Heart right ventricle (tissue), 16 donors: ENCODE measurements around the gene MT1B. TPM values are rescaled to one million over a fixed set of nuclear protein-coding genes. Genes with fewer than 3 reads are reported as not detected.

Source experiments
- ATAC-seq, 8 donors: fragments of 200-7000 bp; cut with Tn5 transposase; one replicate each; pipeline ENCODE4 v1.9.1; 2020; ENCODE audit warnings: mild to moderate bottlenecking in 8 of 8, moderate library complexity in 8 of 8, moderate number of reproducible peaks in 1 of 8
- DNase-seq, 2 donors: peaks; one replicate each; pipeline ENCODE4 v3.0.0-alpha.2; 2020
- H3K27ac ChIP-seq, 10 donors: fragments of 200-600 bp; sonication (generic) in 2 of 10; one replicate each; pipeline versions ENCODE4 v1.5.0 to v1.8.0; 2020 to 2022; ENCODE audit warnings: mild to moderate bottlenecking in 3 of 10
- H3K27me3 ChIP-seq, 7 donors: fragments of 200-600 bp; one replicate each; pipeline ENCODE4 v1.8.0; 2021 to 2022; ENCODE audit warnings: mild to moderate bottlenecking in 2 of 7
- H3K36me3 ChIP-seq, 9 donors: fragments of 200-600 bp; sonication (generic) in 1 of 9; one replicate each; pipeline versions ENCODE4 v1.5.0 to v1.8.0; 2020 to 2022; ENCODE audit warnings: mild to moderate bottlenecking in 2 of 9
- H3K4me1 ChIP-seq, 9 donors: fragments of 200-600 bp; sonication (generic) in 1 of 9; one replicate each; pipeline versions ENCODE4 v1.5.0 to v1.8.0; 2020 to 2022; ENCODE audit warnings: mild to moderate bottlenecking in 4 of 9
- H3K4me3 ChIP-seq, 10 donors: fragments of 200-600 bp; sonication (generic) in 2 of 10; one replicate each; pipeline versions ENCODE4 v1.5.0 to v1.8.0; 2020 to 2022; ENCODE audit warnings: mild to moderate bottlenecking in 7 of 10, moderate library complexity in 2 of 10
- H3K9me3 ChIP-seq, 11 donors: fragments of 200-600 bp in 10 of 11; sonication (generic) in 2 of 11; one replicate each; pipeline versions ENCODE4 v1.5.0 to v1.8.0; 2013 to 2022; ENCODE audit warnings: mild to moderate bottlenecking in 2 of 11, control low read depth in 1 of 11, moderate library complexity in 1 of 11
- CTCF ChIP-seq, 9 donors: fragments of 200-600 bp; sonication (generic) in 2 of 9; IDR thresholded peaks; one replicate each; pipeline versions ENCODE4 v1.5.0 to v1.8.0; 2021 to 2022; ENCODE audit warnings: antibody characterized with exemption in 9 of 9, mild to moderate bottlenecking in 5 of 9, moderate library complexity in 1 of 9
- WGBS, 2 donors: extraction: QIAGEN DNeasy Blood & Tissue Kit; methylation state at CpG; one replicate each; pipeline ENCODE4 v1.1.7; 2013; ENCODE audit warnings: inconsistent platforms in 1 of 2; 5-methylcytosine and 5-hydroxymethylcytosine counted together
- intact Hi-C, 10 donors: fragments of 100-400 bp; cut with DNase I; formaldehyde crosslinking; loops; one replicate each; pipeline versions ENCODE4 v1.11.1 to v1.14.2; 2022
- polyA plus RNA-seq, 2 donors: library from polyadenylated mRNA; stranded (reverse); fragments of 200-250 nt; gene quantifications; one replicate each; pipeline ENCODE4 v1.2.3, GENCODE V29; 2013
- total RNA-seq, 10 donors: library from RNA; stranded (reverse); fragmentation: NEBNext Ultra II Directional in 3 of 10; extraction: Animal tissue kit (Norgen Biotek cat#: 25700) in 3 of 10; gene quantifications; one replicate each; pipeline versions ENCODE4 v1.2.1 to v1.2.4, GENCODE V29; 2021 to 2023
- donor health status: Arrhythmogenic right ventricular cardiomyopathy.
- donor health status: ischemic (EF 13 %, LVEDD 7.1; RV severe dilation, severe dysfunction).
- donor health status: healthy with polysubstance abuse.
- donor health status: DM: no; HTN: yes; CAD: no.
- donor health status: DM: no; HTN: no; CAD: no.
- donor health status: ischemic (EF 25% LVEDD 6.9; RV normal size, moderate dysfunction).
- donor health status: ischemic (EF 25% LVEDD 5.7; RV mildly dilated, moderate dysfunction).
- donor health status: healthy.
- donor health status: DM: yes; HTN: yes; CAD: no.
- donor health status: Ischemic cardiomyopathy.
- donor health status: ischemic (EF 35%, LVEDD 5.7; RV mildly dilated, moderate dysfunction).
- donor health status: nonischemic (EF 11% LVEDD 7.7; RV severe dilation, severe dysfunction).
- donor health status: DM: yes; HTN: yes; CAD: no.
- donor health status: PGD.
- donor health status: ischemic (EF 29% LVEDD 5.4; RV normal size, mild dysfunction).
- donor health status: nonischemic (EF 23%, LVEDD 6.1; RV moderate dilation, normal function).

The MT1B gene
- total and polyA plus RNA-seq, 12 donors: not detected

DNA sequence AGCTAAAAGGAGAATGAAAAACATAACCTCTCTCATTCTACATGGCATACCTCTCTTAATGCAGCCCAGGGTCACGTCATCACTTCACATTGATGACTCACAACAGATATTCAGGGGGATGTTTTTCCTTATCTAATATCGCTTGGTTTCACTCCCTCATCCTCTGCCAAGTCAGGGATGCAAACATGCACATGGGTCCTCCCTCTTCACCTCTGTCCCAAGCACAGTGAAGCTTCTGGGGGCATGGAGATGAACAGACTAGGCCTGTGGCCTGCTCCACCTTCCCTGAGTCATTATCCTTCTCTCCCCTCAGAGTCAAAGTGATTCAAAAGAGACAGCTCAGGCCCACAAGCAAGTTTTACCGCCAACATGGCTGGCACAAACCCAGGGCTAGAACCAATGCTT lies 45.6 kb upstream of the MT1B start:
- Histone ChIP-seq H3K4me1 (peaks cover 23 to 52% (median 48%) of the 10 kb centered on the region in 9 donors), H3K27ac (peak overlapping the region; percentile 84 to 99 (median 93)), H3K27me3 (no peaks in the 10 kb centered on the region), H3K4me3 (no peak overlapping the region), H3K36me3 (no peaks in the 10 kb centered on the region), H3K9me3 (no peaks in the 10 kb centered on the region)
- intact Hi-C loops: loop anchor here in 7 of 10 donors (5.0 kb wide), 2 partner anchors 36 to 76 kb away; partner anchors contain the start of gene MT1X (in 4 of the 7)
- ATAC-seq (no peak), DNase-seq (no peak)
- 36 to 53% methylated on average over 3 of the region's 3 CpGs for WGBS, 2 donors
- TF ChIP-seq CTCF (IDR thresholded peaks at IDR 0.05): no peak

DNA sequence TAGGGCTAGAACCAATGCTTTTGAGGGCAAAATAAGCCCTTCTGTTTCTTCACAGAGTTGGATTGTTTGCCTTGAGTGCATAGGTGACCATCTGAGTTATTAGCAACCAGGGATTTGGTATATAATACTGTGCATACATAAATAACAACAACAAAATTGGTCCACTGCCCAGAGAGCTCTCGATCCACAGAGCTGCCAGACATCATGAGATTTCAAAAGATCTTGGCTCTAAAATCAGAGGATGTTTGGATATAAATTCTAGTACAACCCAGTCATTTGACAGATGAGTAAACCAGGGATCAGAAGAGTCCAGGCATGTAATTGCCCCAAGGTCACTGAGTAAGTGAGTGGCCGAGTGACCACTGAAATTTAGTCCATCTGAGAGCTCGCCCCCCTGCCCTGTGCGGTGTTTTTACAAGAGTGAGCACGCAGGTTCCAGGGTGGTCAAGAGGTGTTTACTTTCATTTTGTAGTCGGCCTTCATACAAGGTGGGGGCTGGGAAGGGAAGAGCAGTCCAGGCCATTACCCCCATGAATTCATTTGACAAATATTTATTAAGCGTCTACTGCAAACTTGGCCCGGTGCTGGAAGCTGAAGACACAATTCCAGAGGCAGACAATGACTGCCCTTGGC lies 45.1 kb upstream of the MT1B start:
- H3K27ac ChIP-seq: peak overlapping the region; percentile 84 to 99 (median 93)
- TF ChIP-seq CTCF (IDR thresholded peaks at IDR 0.05): no peak
- H3K9me3 ChIP-seq: no peaks in the 10 kb centered on the region
- no peaks in the 10 kb centered on the region for H3K36me3 ChIP-seq
- WGBS, 2 donors: 40 to 50% methylated on average over 8 of the region's 8 CpGs
- ATAC-seq (peak in 1 of 8 donors; percentile 1), DNase-seq (no peak)
- peak overlapping the region in 1 of 10 donors; percentile 78 for H3K4me3 ChIP-seq
- peaks cover 25 to 57% (median 53%) of the 10 kb centered on the region in 9 donors for H3K4me1 ChIP-seq
- intact Hi-C loops: loop anchor here in 7 of 10 donors (1.0 to 5.0 kb wide), 3 partner anchors 36 to 76 kb away; partner anchors contain the start of gene MT1X (in 5 of the 7)
- H3K27me3 ChIP-seq: no peaks in the 10 kb centered on the region

- ATAC-seq: peak; percentile 14 to 61 (median 37)
- Histone ChIP-seq H3K4me3 (peak overlapping the region in 1 of 10 donors; percentile 78), H3K36me3 (no peaks in the 10 kb centered on the region), H3K27me3 (no peaks in the 10 kb centered on the region), H3K27ac (peak overlapping the region; percentile 84 to 99 (median 93)), H3K4me1 (peaks cover 25 to 63% (median 59%) of the 10 kb centered on the region in 9 donors), H3K9me3 (no peaks in the 10 kb centered on the region)
- intact Hi-C loops: loop anchor here in 7 of 10 donors (1.0 to 5.0 kb wide), 3 partner anchors 35 to 75 kb away; partner anchors contain the start of gene MT1X (in 5 of the 7)
- 46 to 51% methylated on average over 14 of the region's 14 CpGs for WGBS, 2 donors
- TF ChIP-seq CTCF (IDR thresholded peaks at IDR 0.05): no peak
- DNase-seq: peak; percentile 61 to 81
These were observed 44.5 kb upstream of the MT1B start for GRCh38 chr16:56607109-56607618.

GRCh38 chr16:56607675-56608042 lies 44.0 kb upstream of the MT1B start:
- Histone ChIP-seq H3K4me1 (peaks cover 25 to 68% (median 60%) of the 10 kb centered on the region in 9 donors), H3K4me3 (peak overlapping the region in 9 of 10 donors; percentile 53 to 78 (median 73)), H3K36me3 (no peaks in the 10 kb centered on the region), H3K27ac (peak overlapping the region; percentile 84 to 99 (median 93)), H3K9me3 (no peaks in the 10 kb centered on the region), H3K27me3 (no peaks in the 10 kb centered on the region)
- no peak for TF ChIP-seq CTCF (IDR thresholded peaks at IDR 0.05)
- ATAC-seq (no peak), DNase-seq (no peak)
- intact Hi-C loops: loop anchor here in 7 of 10 donors (1.0 to 5.0 kb wide), 6 partner anchors 17 to 75 kb away; partner anchors contain the start of genes MT1X (in 7 of the 7) and MT1E (in 1 of the 7)
- 66 to 78% methylated on average over 2 of the region's 2 CpGs for WGBS, 2 donors
